Epithelial cell of proximal tubule (primary cell): Measurements from ENCODE around the gene PPP2R2B. TPM values are rescaled to one million over a fixed set of nuclear protein-coding genes. Genes with fewer than 3 reads are reported as not detected.

Experiments
- DNase-seq: peaks from one replicate; pipeline ENCODE4 v3.0.0-alpha.2; 2011; ENCODE audit warnings: low read depth
- H3K4me3 ChIP-seq: 2 replicates; pipeline ENCODE4 v1.5.1; 2011; ENCODE audit warnings: low read depth, mild to moderate bottlenecking, low read length
- CTCF ChIP-seq: conservative IDR thresholded peaks from 2 replicates; pipeline ENCODE4 v1.5.1; 2012; ENCODE audit warnings: low read depth, mild to moderate bottlenecking, low read length
- total RNA-seq: library from RNA; depleted of rRNA; stranded (reverse); fragments of >200 nt; gene quantifications from 2 replicates; pipeline ENCODE4 v1.2.3, GENCODE V29; 2015

The PPP2R2B gene
- total RNA-seq, 1 donor from 2014 or later, result 3.9 TPM

DNA sequence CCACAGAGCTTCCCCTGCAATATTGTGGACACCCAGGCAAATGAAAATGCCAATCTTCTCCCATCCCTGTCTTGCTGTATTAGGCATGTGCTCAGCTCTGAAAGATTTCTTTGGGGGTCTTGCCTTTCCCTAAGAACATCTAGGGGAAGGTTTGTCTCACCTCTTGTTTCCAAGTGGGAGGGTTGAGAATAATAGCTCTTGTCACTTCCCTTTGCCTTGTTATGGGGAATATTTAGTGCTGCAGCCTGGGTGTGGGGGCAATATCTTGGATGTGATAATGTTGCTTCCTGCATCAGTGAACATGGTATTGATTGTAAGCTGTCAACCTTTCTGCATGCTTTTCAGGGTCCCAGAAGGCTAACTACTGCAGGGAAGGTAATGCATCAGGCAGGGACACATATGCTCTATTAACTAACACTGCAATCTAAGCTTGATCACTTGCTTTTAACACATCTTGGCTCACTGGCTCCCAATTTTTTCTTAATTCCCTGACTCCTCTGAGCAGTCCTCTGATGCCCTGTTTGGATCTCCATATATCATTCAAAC is 296.4 kb downstream of the PPP2R2B start:
- no peak overlapping the region for H3K4me3 ChIP-seq
- DNase-seq, result no peak
- TF ChIP-seq CTCF, result no peak

GRCh38 chr5:146580237-146580636 is 298.3 kb downstream of the PPP2R2B start:
- no peak for DNase-seq
- H3K4me3 ChIP-seq, result no peak overlapping the region
- no peak for TF ChIP-seq CTCF

DNA sequence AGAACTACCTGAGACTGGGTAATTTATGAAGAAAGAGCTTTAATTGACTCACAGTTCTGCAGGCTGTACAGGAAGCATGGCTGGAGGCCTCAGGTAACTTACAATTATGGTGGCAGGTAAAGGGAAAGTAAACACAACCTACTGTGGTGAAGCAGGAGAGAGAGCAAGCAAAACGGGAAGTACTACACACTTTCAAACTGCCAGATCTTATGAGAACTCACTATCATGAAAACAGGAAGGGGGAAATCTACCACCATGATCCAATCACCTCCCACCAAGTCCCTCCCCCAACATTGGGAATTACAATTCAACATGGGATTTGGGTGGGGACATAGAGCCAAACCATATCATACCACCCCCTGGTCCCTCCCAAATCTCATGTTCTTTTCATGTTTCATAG is 303.8 kb downstream of the PPP2R2B start:
- H3K4me3 ChIP-seq, result no peak overlapping the region
- no peak for DNase-seq
- no peak for TF ChIP-seq CTCF

DNA sequence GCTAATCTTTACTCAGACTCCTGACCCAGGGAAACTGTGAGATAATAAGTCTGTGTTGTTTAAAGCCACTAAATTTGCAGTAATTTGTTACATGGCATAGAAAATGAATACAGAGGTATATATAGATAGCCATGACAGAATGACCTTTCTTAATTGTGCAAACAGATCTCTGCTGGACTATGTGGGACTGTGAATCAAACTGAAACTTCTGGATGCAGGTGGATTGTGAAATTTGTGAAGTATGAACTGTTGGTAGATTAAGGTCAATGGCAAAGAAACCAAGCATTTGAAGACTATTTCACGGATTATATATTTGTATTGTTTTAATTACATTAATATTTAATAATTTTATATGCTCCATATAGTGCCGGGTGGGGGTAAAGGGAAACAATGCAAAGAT is 310.4 kb downstream of the PPP2R2B start:
- no peak overlapping the region for H3K4me3 ChIP-seq
- TF ChIP-seq CTCF, result no peak
- no peak for DNase-seq

- no peak overlapping the region for H3K4me3 ChIP-seq
- no peak for DNase-seq
These were observed 312.7 kb downstream of the PPP2R2B start for GRCh38 chr5:146565764-146566367.

GRCh38 chr5:146564007-146564762 is 314.4 kb downstream of the PPP2R2B start:
- H3K4me3 ChIP-seq, result no peak overlapping the region
- no peak for TF ChIP-seq CTCF
- DNase-seq, result no peak

More at GRCh38 chr5:146565764-146566367, 312.7 kb downstream of the PPP2R2B start:
- peak; percentile 79 for TF ChIP-seq CTCF
